Measurements from ENCODE around the gene ALDH3B2.
"Not testable (repeated sequence)": the region's sequence is repeated elsewhere in the genome, so short reads cannot be mapped to it uniquely, and the experiment has no call there.

The ALDH3B2 gene

DNA sequence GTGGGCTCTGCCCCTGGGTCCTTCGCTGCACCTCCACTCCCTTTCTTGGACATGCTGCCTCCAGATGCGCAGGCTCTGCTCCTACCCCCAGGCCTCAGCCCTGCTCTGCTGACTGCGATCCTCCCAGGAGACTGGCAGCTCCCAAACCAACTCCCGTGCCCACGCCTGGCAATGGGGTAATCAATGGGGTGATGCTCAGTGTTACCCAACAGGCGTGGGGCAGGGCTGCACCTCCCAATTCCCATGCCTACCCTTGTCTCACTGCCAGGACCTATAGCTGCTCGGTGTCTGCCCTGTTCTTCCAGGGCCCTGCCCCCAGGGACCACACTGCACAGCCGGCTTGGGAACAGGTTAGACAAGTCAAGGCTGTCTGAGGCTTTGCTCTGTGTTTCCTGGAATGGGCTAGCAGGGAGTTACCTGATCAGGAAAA lies at the start of gene ALDH3B2:
Gene ALDH3B2 (minus strand): TSS at position 182 of the 430 bp plus-strand sequence. CDS start 7,688 bp downstream, outside the sequence.
- no peak for DNase-seq

GRCh38 chr11:67723036-67723435 lies 48.6 kb upstream of the ALDH3B2 start:
- DNase-seq = not testable (repeated sequence)

DNA sequence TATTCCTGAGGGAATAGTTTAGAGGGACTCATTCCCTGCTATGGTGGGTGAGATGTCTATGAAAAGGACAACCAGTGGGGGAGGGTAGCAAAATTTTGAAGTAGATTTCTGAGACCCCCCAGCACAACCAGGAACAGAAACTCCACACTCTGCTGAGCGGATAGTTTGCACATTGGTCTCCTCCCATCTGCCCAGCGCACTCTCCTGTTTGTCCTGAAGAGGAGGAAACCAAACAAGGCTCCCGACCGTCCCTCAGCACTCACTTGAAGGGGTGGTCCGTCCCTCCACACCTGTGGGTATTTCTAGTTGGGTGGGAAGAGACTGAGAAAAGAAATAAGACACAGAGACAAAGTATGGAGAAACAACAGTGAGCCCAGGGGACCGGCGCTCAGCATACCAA lies 41.8 kb upstream of the ALDH3B2 start:
- not testable (repeated sequence) for DNase-seq

DNA sequence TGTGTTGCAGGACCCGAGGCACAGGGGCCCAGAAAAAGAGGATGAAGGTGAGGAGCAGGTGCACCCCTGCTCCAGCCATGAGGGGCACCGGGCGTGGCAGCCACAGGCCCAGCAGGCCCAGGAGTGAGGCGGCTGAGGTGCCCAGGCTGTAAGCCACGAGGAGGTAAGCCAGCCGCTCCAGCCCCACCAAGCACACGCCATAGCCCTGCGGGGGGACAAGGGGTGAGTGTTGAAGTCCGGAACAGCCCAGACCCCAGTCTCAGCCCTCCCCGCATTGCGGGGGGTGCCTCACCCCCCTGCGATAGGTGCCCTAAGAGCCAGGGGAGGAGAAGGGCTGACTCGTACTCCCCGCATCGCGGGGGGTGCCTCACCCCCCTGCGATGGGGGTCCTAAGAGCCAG lies 41.4 kb upstream of the ALDH3B2 start:
- DNase-seq = not testable (repeated sequence)

GRCh38 chr11:67713892-67714509 lies 39.6 kb upstream of the ALDH3B2 start:
- DNase-seq = not testable (repeated sequence)

DNA sequence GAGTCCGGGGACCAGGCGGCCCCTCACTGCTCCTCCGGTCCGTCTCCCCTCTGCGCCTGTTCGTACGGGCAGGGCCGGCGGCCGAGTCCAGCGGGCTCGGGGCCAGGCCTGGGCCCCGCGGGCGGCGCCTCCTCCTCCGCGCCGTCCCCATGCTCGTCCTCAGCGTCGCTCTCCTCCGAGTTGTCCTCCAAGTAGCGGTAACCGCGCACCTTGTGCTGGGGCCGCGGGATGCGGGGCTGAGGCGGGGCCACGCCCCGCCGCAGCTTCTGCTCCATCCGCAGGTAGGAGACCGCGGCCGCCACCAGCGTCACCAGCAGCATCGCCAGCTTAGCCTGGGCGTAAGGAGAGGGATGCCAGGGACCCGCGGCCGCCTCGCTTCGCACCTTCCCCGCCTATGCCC lies 37.3 kb upstream of the ALDH3B2 start:
- not testable (repeated sequence) for DNase-seq

GRCh38 chr11:67711212-67711611 lies 36.8 kb upstream of the ALDH3B2 start:
- DNase-seq = not testable (repeated sequence)

DNA sequence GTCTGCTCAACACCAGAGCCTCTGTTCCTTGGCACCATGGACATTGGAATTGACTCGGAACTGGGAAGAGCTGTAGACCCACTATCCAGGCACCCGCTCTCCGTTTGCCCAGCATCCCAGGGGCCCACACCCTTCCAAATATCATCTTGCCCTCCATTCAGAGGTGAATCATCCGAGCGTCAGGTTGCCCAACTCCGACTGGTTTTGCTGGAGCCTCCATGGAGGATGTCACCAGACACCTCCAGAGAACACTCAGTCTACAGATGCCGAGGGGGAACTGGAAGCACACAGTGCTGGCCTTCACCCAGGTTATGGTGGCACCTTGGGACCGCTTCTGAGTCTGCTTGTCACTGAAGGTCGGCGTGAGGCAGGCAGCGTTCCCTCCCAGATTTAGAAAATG lies 35.4 kb upstream of the ALDH3B2 start:
- DNase-seq = not testable (repeated sequence)

DNA sequence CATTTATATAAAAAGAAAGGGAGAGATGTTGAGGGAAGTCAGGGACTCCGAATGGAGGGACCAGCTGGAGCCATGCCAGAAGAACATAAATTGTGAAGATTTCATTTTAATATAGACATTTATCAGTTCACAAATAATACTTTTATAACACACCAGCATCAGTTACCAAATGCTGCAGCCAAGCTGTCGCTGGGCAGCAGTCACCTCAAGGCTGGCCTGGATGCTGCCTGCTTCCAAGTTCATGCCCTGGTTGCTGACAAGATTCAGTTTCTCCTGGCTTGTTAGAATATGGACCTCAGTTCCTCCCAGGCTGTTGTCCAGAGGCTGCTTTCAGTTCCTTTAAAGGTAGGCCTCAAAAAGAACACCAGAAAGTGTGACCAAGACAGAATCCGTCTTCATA lies 30.8 kb upstream of the ALDH3B2 start:
- no peak for DNase-seq

DNA sequence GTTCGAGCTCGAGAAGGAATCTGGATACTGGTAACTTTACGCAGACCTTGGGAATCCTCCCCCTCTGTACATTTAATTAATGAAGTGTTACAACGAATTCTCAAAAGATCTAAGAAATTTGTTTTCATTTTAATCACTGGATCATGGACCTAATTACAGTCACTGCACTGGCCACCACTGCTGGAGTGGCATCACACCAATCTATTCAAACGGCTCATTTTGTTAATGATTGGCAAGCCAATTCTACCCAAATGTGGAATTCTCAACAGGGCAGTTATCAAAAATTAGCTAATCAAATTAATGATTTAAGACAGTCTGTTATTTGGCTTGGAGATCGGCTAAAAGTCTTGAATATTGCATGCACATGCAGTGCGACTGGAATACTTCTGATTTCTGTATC lies 30.1 kb upstream of the ALDH3B2 start:
- no peak for DNase-seq

DNA sequence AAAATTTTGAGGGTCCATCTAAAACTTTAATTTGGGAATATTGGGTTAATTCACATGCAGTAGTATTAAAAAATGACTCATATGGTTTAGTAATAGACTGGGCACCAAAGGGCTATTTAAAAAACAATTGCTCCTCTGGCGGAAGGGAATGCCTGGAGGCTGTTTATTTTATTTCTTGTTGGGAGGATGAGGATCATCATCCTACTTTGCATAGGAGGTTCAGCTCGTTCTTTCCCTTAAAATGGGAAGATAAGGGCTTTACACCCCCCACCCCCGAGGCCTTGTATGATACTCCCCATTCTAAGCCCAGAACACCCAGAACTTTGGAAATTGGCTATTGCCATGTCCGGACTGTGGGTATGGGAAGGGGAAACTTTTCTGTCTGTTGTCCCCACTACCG lies 29.3 kb upstream of the ALDH3B2 start:
- not testable (repeated sequence) for DNase-seq

DNA sequence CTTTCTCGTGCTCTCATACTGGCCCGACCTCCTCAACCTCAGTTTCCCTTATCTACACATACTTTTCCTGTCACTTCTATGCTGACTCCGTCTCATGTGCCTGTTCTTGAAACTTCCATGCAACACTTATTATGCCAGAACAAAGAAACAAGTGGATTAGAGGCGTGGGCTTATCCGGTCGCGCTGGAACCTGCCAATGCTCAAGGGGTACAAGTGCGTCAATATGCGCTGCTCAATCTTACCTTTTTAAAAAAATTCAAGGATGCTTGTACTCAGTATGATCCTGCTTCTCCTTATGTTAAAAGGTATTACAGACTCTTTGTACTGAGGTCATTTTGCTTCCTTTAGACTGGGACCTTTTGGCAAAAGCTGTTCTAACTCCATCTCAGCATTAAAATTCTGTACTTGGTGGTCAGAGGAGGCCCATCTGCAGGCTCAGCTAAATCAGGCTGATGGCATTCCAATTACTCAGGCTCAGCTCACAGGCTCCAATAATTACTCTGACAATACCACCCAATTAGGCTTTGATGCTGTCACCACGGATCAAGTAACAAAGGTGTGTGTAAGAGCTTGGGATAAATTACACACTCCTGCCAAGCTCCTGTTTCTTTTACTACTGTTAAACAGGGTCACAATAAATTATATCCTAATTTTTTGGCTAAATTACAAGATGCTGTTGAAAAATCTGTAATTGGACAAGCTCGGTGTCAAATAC lies 26.3 kb upstream of the ALDH3B2 start:
- DNase-seq = no peak

DNA sequence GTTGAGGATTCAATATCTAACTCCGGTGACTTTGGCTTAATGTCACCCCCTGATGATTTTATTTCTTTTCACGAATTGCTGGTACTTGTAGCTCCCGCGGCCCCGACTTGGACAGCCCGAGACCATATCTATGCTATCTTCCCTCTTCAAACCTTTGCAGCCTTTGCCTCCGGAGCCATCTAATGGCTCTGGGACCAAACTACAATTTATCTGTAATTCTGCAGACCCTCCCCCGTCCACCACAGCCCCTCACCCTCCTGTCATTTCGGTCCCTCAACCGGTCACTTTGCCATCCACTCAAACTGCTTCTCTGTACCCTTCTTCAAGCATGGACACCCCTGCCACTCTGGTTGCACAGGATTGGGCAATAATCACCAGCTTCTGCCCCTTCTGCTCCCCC lies 25.7 kb upstream of the ALDH3B2 start:
- no peak for DNase-seq

DNA sequence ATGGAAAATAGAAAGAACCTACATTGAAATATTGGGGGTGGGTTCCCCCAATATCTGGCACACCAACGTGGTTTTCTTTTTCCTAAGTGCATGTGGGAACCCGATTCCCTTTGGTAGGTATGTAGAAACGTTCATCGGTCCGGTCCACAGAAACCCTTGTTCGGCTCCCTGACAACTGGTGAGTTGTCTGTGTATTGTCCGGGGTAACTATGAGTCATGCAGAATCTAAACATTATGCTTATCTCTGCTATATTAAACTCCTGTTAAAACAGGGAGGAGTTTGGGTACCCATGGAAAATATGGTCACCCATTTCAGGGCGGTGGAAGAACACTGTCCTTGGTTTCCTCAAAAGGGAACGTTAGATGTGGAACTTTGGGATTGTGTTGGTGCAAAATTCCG lies 25.1 kb upstream of the ALDH3B2 start:
- no peak for DNase-seq

- no peak for DNase-seq
These were observed 23.8 kb upstream of the ALDH3B2 start for GRCh38 chr11:67698247-67698646.

- no peak for DNase-seq
These were observed 23.4 kb upstream of the ALDH3B2 start for GRCh38 chr11:67697846-67698245.

DNA sequence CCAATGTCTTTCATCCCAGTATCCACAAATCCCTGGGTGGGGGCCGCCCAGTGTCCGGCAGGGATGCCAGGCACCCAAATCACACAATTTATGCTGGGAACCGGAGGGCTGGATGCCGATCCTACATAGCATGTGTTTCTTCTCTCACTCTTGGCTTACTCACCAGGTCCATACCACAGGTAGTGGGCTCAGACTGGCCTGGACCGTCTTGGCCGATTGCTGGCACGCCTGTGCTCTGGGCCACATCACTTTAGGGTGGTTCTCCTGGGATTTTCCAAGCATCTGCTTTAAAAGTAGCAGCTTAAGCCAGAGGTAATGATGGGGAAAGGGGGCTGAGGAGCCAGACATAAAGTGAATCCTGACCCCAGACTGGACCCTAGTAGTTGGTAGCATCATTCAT lies 22.6 kb upstream of the ALDH3B2 start:
- DNase-seq = no peak

DNA sequence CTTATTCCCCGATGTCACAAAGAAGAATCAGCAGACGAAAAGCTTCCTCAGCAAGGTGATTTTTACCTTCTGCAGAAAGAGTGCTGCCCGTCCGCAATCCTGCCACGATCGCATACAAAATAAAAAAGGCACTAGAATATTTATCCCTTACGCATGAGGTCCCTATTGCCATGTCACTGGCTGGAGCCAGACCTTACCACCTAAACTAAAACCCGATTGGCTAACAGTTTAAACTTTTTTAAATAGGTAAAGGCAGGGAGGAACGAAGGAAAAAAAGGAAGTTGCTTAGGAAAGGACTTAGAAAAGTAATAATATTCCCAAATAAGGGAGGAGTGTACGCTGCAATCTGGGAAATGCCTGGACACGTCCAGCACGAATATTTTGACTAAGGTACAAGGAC lies 21.2 kb upstream of the ALDH3B2 start:
- no peak for DNase-seq

DNA sequence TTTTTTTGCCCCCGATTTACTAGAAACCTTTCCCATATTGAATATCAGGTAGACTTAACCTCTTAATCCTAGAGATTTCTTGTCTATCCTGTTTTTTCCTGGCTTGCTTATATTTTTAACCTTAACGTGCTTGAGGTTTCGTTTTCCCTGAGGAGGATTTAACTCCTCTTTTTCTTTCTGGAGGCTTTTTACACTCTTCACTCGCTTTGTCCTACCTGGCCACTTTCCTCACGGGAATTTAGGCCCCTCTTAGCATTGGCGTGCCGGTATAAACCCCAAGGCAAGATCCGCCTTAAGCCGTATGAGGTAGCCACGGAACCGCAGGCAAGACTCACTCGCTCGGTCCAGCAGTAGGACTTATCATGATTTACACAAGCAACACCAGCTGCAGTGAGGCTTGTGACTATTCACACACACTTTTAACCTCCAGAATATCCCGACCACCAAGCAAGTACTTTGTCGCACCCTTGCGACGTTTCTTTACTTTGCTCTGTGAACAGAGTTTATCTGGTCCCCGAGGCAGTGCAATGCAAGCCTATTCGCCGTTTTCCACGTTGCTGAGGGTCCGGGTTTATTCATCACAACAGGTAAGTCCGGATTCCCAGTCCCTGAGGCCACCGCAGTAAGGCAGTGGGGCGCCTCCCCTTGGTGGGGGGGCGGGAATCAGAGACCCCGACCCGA lies 20.6 kb upstream of the ALDH3B2 start:
- DNase-seq = no peak

GRCh38 chr11:67691149-67691548 lies 16.7 kb upstream of the ALDH3B2 start:
- no peak for DNase-seq

- DNase-seq = no peak
These were observed 14.8 kb upstream of the ALDH3B2 start for GRCh38 chr11:67689178-67689577.

- no peak for DNase-seq
These were observed 13.6 kb upstream of the ALDH3B2 start for GRCh38 chr11:67687986-67688385.

- DNase-seq = not testable (repeated sequence)
These were observed 11.4 kb upstream of the ALDH3B2 start for GRCh38 chr11:67685641-67686332.

All from activated naive CD4-positive, alpha-beta T cell (primary cell).